ENCODE data around the gene COL7A1. TPM values are rescaled to one million over a fixed set of nuclear protein-coding genes. Genes with fewer than 3 reads are reported as not detected.
"Not testable (repeated sequence)": the region's sequence is repeated elsewhere in the genome, so short reads cannot be mapped to it uniquely, and the experiment has no call there.

The COL7A1 gene
- polyA plus RNA-seq, 12 donors: 4.3 to 163 (median 7.9) TPM; not detected in 1

- DNase-seq: no peak
Measured at GRCh38 chr3:48563382-48563918, 31.7 kb downstream of the COL7A1 start, which contains the start of gene UCN2. TSS of gene UCN2 (minus strand) at chr3:48563781. CDS start at chr3:48563124, 657 bp downstream.

GRCh38 chr3:48562367-48563095 lies 32.6 kb downstream of the COL7A1 start:
- DNase-seq: no peak

DNA sequence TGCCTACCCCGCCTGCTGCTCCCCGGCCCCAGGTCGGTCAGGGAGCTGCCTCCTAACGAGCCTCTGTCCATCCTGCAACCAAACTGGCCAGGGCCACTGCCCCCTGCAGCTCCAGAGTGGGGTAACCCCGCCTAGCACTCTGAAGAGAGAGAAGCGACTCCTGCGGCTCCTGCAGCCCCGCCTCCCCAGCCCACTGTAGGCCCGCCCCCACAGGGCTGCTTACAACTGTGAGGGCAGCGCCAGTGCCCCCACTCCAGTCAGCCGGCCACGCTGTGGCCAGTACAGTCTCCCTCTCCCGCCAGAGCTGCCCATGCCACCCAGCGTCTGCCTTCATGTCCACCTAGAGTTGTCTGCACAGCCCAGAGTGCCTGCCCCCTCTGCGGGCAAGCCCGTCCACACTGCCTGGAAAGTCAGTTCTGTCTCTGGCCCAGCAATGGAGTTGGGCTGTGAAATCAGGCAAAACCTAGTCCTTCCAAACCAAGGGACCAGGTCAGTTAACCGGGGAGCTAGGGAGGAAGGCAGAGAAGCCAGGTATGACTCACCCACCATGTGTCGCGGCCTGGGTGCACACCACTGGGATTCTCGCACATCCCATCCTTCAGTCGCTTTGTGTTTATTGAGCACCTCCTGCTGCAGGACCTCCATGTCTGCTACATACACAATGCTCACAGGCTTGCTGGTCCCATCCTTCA lies 33.9 kb downstream of the COL7A1 start:
- DNase-seq: no peak

DNA sequence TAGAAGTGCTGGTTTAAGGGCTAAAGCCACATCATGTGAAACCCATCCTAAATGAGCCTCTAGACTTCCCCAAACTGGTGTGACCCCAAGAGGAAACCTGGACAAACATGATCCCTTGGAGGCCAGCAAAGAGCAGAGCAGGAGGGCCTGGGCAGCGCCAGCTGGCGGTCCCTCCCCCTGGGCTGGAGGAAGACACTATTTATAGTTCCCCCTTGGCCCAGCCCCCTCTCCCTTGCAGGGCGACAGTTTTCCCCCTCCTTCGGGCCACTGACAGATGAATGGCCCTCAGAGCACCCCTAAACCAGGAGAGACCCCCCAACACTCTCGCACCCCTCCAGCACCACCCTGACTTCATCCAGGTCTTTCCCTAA lies 34.5 kb downstream of the COL7A1 start:
- DNase-seq: no peak

- DNase-seq: no peak
Measured at GRCh38 chr3:48558493-48559134, 36.5 kb downstream of the COL7A1 start.

- DNase-seq: peak; percentile 99
Measured at GRCh38 chr3:48556796-48557626, 38.1 kb downstream of the COL7A1 start, which contains the start of gene PFKFB4. TSS of gene PFKFB4 (minus strand) at chr3:48556803. CDS start at chr3:48556777, 26 bp downstream.

GRCh38 chr3:48555949-48556795 lies 39.0 kb downstream of the COL7A1 start:
- DNase-seq: no peak

DNA sequence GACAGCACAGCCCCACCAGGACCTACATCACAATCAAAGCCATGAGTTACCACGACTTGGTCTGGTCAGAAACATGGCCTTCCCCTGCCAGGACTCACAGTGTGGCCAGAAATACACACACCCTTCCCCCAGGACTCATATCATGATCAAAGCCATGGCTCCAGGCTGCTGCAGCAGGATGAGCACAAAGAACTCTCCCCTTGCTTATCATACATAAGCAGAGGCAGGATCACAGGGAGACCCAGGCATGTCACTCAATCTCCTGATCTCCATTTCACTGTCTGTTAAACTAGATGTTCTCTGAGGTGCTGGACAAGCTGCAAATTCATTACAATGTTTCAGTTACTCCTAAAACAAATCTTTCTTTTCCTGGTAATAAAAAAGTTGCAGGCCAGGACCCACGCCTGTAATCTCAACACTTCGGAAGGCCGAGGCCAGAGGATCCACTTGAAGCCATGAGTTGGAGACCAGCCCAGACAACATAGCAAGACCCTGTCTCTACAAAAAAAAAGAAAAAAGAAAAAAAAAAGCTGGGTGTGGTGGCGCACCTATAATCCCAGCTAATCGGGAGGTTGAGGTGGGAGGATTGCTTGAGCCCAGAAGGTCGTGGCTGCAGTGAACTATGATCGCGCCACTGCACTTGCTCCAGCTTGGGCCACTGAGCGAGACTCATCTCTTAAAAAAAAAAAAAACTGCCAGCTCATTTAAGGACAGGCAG lies 39.7 kb downstream of the COL7A1 start:
- DNase-seq: no peak

DNA sequence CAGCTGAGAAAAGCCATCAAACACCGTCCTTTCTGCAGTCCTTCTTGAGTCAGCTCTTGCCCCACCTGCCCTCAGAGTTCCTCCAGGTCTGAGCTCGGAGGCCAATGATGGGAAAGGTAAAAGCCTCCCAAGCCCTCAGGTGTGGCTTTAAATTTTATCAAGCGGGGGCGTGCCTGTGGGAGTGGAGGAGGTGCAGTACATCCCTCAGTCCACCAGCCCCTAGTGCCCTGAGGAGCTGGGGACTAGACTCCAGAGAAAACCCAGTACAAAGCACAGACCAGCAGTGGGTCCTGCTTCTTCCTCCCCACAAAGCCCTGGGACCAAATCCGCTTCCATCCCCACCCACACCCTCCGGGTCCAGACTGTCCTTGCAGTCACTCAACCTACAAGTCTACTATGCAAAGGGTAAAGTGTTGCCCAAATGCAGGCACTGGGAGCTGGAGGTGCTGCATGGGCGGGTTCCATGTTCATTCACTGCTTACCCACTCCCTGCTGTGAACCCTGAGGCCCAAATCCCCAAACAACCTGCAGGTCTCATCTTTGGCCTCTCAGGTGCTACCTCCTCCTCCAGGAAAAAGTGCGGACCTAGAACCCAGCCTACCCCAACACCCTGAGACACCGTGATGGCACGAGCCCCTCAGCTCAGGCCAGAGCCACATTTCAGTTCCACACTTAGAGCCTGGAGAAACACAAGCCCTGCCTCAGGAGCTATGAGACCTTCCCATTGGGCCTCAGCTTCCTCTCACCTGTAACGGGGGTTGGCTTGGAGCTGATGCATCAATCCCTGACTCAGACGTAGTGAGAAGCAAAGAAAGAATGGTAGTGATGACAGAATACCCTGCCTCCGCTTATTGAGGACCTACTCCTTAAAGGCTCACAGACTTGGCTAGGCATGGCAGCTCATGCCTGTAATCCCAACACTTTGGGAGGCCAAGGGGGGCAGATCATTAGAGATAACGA lies 41.0 kb downstream of the COL7A1 start:
- no peak for DNase-seq

- no peak for DNase-seq
Measured at GRCh38 chr3:48553361-48553760, 41.8 kb downstream of the COL7A1 start.

GRCh38 chr3:48552111-48552951 lies 42.8 kb downstream of the COL7A1 start:
- DNase-seq: no peak

GRCh38 chr3:48551651-48552050 lies 43.5 kb downstream of the COL7A1 start:
- not testable (repeated sequence) for DNase-seq

- DNase-seq: peak; percentile 73
Measured at GRCh38 chr3:48548729-48549705, 46.1 kb downstream of the COL7A1 start.

DNA sequence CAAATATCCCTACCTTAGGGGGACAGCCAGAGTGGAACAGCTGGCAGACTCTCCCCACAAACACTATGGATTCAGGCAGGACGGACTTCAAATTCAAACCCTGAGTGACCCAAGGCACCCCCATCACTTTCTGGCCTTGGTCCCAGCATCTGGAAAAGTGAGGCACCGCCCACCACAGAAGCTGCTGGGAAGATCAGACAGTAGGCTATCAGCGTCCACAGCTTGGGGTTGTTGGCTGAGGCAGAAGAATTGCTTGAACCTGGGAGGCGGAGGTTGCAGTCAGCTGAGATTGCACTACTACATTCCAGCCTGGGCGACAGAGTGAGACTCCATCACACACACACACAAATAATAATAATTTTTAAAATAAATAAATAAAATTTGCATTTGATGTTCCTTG lies 47.0 kb downstream of the COL7A1 start:
- DNase-seq: no peak

GRCh38 chr3:48546203-48546829 lies 48.8 kb downstream of the COL7A1 start:
- DNase-seq: no peak

DNA sequence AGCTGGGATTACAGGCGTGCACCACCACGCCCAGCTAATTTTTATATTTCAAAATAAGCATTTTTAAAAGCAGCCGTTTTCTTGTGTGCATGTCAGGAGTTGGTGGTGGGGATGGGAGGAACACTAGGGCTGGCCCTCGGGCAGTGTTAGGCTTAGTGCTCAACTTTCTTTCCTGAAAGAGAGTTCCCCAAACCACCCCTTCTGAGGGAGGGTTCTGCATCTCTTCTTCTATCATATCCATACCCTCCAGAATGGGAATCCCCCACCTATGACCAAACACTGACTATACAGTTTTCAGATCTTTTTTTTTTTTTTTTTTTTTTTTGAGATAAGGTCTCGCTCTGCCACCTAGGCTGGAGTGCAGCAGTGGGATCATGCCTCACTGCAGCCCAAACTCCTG lies 51.0 kb downstream of the COL7A1 start:
- DNase-seq: no peak
